OCI-M1 (cell line): ENCODE measurements around the gene HABP4.

ENCODE experiments used
- DNase-seq: peaks from one replicate; lab custom pipeline; 2025; lab: John Stamatoyannopoulos, UW

The HABP4 gene

GRCh38 chr9:96522366-96522765 lies 72.4 kb downstream of the HABP4 start:
- peak; percentile 23 for DNase-seq

DNA sequence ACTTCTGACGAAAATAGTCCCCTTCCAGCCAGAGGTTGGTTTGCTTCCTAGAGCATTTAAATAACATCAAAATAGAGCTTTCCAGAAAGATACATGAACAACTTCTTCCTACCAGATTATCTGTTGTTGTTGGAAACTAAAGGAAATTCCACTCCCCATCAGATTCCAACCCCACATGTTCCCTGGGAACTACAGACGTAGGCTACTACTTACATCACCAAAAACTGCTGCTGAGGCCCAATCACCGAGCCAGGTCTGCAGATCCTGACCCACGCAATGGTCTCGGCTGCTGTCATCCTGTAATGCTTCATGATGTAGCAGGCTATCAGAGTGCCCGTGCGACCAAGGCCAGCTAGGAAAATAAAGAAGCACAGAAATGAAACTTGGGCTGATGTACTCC lies 73.4 kb downstream of the HABP4 start:
- DNase-seq, result no peak

- DNase-seq, result no peak
Measured at GRCh38 chr9:96524045-96524444, 74.1 kb downstream of the HABP4 start.

GRCh38 chr9:96524764-96525163 lies 74.8 kb downstream of the HABP4 start:
- DNase-seq, result no peak

- no peak for DNase-seq
Measured at GRCh38 chr9:96532173-96532572, 82.2 kb downstream of the HABP4 start.

- DNase-seq, result no peak
Measured at GRCh38 chr9:96540106-96540505, 90.1 kb downstream of the HABP4 start.
